ENCODE measurements around the gene OSBPL2.

Gene OSBPL2

DNA sequence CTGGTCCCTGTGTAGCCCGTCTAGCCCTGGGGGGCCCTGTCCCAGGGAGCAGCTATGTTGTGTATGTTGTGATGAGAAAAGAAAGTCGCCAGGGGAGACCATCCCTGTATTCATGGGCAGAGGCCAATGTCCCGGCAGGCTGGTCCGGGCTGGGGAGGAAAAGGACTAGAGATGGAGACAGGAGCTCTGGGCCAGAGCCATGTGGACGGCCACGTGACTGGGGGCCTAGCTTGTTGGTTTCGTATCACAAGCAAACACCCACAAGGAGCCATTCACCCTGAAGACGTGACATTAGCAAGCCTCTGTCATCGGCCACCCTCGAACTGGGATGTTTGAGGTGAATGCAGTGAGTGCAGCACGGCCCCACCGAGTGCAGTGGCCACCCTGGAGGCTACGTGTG, 15.3 kb upstream of the OSBPL2 start:
- no peak for DNase-seq

DNA sequence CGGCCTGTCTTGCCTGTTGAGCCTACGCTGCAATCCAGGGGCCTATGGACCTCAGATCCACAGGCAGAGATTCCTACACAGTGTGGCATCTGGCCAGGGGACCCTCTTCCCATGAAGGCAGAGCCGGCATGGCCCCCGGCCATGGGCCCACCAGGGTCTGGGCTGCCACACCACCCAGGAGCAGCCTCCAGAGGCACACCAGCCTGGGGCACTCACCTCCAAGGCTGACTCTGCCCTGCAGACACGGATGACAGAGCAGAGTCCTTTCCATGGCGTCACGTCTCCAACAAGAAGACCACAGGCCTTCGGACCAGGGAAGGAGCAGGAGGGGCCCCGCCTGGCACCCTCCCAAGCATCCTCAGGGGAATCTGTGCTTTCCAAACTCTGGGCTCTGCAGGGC, 14.8 kb upstream of the OSBPL2 start:
- no peak for DNase-seq

DNA sequence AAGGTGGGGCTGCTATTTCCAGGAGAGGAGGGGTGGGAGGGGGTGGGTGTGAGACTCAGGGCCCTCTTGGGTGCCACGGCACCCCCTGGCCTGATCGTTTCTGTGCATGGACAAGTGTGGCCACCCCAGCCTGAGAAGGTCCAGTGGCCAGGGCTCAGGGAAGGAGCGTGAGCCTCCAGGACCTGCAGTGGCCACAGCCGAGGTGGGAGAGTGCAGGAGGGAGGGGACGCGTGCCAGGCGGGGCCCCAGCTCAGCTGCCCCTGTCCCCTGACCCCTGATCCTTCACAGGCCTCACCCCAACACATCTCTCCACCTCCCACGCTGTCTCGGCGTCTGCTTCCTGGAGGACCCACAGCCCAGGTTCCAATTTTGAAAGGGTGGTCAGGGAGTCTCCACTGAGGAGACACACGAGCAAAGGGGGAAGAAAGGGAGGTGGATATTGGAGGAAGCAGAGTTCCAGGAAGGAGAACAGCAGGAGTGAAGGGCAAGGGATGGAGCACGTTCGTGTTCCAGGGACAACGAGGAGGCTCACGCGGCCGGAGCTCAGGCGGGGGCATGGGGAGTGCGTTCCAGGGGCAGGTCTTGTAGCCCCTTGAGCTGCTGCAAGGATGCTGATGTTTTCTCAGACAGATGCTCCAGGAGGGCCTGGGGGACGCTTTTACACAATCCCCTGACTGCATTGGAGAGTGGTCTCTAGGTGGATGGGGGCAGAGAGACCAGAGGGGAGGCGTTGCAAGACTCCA, 14.0 kb upstream of the OSBPL2 start:
- DNase-seq: no peak

GRCh38 chr20:62225026-62225425, 13.3 kb upstream of the OSBPL2 start:
- no peak for DNase-seq

- no peak for DNase-seq
These were observed 12.3 kb upstream of the OSBPL2 start for GRCh38 chr20:62225820-62226635.

DNA sequence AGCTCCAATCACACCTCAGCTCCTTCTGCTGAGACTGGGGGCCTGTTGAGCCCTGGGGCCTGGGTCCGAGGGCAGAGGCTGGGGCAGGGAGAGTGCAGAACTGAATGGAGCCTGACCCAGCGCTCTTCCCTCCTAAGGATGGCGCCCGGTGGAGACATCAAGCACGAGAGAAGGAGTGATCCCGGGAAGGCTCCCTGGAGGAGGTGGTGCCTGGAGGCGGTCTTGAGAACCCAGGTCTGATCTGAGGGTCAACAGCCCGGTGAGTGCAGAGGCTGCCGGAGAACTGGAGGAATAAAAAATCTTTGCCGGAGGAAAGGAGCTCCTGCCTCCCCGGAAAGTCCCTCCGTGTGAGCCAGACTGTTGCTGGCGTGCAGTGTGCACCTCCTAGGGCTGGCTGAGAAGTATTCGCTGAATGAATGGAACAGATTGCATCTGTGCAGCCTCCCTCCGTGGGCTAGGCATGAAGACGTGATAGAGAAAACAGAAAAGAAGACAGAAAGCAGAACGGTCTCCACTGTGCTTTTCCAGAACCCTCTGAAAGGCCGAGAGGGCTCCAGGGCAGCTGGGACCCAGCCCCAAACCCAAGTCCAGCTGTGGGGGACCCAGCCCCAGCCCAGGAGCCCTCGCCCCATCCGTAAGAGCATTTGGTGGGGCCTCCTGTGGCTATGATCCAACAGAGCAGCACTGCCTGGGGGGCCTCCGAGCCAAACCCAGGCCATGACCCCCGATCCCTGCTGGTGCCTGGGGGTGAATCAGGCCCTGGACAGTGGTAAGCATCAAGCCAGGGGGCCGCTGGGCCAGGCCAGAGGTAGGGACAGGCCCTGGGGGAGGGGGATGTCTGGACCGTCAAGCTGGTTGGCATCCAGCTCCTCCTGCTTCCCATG, 11.4 kb upstream of the OSBPL2 start:
- no peak for DNase-seq

GRCh38 chr20:62227591-62227976, 10.7 kb upstream of the OSBPL2 start:
- no peak for DNase-seq

DNA sequence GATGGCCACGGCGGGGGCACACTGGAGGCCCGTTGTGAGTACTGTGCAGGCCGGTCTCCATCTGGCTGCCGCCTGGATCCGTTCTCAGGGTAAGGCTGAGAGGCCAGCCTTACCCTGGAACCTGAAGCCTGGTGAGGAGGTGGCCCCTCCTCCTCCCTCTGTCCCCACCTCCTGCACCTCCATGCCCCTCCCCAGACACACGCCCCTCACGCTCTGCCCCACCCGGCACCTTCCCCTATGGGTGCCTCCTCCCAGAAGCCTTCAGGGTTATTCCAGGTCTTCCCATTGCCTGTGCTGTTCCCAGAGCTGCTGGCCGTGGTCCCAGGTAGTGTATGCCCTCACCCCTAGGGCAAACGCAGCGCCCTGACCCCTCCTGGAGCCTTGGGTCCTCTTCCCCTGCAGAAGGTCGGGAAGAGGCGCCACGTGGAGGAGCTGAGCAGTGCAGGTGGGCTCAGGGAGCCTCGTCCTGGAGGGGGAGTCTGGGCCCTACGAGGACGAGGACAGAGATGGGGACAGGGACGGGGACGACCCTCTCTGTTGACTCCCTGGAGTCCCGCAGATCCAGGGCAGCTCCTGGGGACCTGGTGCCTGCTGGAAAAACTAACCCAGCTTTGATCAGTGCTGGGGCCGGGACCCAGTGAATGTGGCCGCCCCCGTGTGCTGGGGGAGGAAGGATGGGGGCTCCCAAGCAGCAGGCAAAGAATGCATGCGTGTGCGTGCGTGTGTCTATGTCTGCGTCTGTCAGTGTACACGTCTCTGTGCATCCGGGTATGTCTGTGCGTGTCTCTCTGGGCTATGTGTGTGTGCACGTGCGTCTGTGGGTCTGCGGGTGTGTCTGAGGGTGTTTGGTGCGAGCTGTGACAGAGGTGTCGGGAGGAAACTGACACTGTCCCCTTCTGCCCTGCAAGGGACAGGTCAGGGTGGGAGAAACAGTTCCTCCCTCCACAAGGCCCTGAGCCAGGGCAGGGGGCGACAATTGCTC, 10.1 kb upstream of the OSBPL2 start:
- no peak for DNase-seq

GRCh38 chr20:62228982-62229545, 9.3 kb upstream of the OSBPL2 start:
- DNase-seq: no peak

- no peak for DNase-seq
These were observed 8.7 kb upstream of the OSBPL2 start for GRCh38 chr20:62229667-62230066.

DNA sequence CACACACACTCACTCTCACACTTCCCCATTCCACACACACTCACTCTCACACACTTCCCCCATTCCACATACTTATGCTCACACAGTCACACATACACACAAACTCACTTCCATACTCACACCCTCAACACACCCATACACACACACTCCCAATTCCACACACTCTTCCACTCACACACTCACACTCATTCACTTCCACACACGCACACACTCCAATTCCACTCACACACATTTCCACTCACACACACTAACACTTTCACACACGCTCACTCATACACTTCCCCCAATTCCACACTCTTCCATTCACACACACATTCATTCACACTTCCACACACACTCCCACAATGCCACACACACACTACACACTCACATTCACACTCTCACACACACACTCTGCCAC, 8.0 kb upstream of the OSBPL2 start:
- DNase-seq: no peak

DNA sequence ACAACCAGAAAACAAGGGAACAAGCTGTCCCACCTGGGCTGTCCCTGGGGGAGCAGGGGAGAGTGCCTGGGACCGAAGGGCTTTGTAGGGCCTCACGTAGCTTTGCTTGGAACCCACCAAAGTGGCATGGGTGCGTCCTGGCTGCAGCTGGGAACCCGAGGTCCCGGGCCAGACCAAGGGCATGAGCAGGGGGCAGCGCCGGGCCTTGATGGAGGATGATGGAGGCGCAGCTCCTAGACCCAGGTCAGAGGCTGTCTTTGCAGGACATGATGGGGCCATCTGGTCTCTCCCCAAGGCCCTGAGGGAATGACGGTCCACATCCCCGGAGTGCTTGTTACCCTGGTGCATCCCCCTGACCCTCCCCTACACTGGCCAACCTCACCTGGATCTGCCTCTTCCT, 7.6 kb upstream of the OSBPL2 start:
- no peak for DNase-seq

- no peak for DNase-seq
These were observed 7.0 kb upstream of the OSBPL2 start for GRCh38 chr20:62231292-62231691.

DNA sequence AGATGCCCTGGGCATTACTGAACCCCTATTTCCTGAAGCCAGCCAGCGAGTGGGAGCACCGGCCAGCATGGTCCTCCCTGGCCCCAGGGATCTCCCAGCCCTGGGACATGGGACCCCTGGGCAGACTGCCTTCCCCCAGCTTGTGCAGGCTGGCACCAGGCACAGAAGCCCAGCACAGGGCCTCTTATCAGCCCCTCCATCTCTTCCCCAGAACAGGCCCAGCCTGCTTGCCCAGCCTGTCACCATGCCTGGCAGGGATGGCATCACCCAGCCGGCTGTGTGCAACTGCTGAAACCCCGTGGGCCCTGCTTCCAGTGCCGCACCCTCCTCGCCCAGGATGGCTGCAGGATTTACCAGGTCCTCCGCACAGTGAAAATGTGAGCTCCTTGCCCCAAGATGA, 6.1 kb upstream of the OSBPL2 start:
- DNase-seq: no peak

DNA sequence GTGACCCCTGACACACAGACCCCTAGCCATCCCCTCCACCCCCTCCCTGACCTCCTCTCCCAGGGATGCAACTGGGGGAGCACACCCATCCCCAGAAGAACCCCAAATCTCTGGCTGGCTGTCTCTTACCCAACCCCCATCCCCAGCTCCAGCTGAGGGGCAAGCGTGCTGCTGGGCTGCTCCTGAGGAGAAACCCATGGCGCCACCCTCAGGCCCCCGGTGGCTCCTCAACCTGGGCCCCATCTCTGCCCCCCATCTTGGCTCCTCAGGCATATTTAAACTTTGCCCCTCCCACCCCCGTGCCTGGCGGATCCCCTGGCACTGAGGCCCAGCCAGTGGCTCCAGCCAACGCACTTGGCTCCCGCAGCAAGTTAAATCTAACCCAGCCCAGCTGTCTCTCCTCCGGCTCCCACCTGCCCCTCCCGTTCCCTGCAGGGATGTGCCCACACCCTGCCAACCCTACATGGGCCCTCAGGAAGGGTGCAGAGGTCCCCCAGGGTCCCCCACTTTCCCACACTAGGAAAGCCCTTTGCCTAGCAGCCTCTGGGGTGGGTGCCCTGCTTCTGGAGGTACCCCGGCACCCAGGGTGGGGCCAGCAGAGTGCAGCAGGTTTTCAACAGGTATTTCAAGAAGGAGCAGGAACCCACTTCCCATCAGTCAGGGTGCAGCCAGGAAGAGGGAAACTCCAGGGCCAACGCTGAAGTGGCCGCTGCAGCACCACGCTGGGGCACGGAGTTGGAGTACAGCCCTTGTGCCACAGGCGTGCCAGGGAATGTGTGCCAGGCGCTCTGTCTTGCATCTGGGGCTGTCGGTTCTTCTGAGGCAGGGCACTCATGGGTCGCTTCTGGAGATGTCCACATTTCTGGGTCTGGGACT, 5.3 kb upstream of the OSBPL2 start:
- no peak for DNase-seq

GRCh38 chr20:62233684-62234083, 4.6 kb upstream of the OSBPL2 start:
- DNase-seq: no peak

DNA sequence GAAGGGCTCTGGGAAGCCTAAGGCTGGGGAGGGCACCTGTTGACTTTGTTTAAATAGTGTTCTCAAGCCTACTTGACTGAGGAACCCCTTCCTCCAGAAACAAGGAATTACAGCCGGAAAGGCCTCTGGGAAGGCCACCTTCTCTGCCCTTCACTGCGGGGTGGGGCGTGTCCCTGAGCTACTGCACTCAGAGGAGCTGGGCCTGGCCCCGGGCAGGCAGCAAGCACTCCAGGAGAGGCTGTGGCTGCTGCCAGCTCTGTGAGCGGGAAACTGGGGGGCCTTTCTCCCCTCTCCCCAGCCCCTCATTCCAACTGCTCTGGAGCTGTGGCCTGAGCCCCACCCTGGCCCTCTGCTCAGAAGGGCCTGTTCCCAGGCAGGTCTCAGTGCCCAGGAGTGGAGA, 4.0 kb upstream of the OSBPL2 start:
- DNase-seq: no peak

DNA sequence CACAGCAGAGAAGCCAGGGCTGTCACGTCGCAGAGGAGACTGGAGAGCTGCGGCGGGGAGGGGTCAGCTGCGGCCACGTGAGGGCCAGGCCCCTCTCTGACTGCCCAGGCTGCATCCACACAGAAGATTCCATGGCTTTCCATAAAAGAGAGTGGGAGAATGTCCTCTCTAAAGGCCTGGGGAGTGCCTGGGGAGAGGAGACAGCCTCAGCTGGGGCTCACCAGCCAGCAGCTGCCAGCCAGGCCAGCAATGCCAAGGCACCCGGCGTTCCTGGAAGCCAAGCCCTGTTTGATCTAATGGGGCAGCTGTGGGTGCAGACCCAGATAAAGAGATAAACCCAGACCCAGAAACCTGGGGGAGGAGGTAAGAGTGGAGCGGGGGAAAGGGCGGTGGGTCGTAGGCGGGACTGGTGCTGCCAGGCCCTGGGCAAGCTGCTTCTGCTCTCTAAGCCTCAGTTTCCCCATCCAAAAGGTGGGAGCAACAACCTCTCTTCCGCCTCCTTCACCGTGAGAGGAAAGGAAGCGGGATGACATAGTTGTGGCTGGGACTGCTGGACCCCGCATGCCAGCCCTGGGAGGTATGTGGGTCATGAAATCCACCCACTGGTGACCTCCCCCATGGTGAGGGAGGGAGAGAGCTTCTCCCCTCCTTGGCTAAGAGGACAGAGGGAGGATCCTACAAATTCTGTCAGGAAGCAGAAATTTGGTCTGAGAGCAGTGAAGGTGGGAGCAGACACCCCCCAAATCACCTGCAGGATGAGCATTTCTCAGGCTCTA, 3.1 kb upstream of the OSBPL2 start:
- no peak for DNase-seq

DNA sequence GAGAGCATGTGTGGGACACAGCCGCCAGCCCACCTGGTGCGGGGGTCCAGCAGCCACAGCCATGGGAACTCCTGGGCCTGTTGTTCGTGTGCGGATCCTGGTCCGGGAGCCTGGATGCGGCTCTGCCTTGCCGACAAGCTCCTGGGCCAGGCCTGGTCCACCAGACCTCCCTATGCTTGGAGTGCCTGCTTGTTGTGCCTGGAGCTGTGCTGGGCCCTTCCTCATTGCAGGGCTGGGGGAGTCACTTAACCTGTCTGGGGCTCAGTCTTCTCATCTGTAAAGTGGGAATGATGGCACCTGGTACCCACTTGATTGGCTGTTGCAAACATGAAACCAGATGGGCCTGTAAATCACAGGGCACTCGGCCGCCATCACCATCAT, 2.6 kb upstream of the OSBPL2 start:
- no peak for DNase-seq

DNA sequence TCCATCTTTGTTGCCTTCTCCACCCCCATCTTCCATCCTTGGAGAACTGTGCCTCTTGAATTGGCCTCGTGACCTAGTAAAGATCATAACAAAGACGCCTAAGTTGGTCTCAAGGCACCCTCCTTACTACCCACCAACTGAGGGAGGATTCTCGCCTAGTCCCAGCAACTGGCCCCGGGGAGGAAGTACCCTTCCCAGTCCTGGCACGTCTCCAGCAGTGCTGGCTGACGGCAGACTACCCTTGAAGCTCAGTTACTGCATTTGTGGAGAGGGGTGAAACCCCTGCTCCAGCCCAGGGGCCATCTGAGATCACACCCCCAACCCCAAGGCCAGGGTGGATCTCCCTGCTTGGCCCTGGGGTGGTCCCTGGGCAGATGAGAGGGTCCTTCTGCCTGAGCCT, 2.1 kb upstream of the OSBPL2 start:
- DNase-seq: no peak

Measured in T-helper 9 cell (primary cell).